Testis (tissue), 3 donors: ENCODE data around the gene AGPAT1. TPM values are rescaled to one million over a fixed set of nuclear protein-coding genes. Genes with fewer than 3 reads are reported as not detected.
"Not testable (repeated sequence)": the region's sequence is repeated elsewhere in the genome, so short reads cannot be mapped to it uniquely, and the experiment has no call there.

Experiments
- DNase-seq: peaks from one replicate; pipeline ENCODE4 v3.0.0-alpha.2; 2019
- H3K27ac ChIP-seq, 2 donors: fragments of 200-600 bp; sonication (generic); one replicate each; pipeline ENCODE4 v1.5.1; 2019
- H3K27me3 ChIP-seq: fragments of 200-600 bp; sonication (generic); one replicate; pipeline ENCODE4 v1.5.1; 2019
- H3K36me3 ChIP-seq: fragments of 200-600 bp; sonication (generic); one replicate; pipeline ENCODE4 v1.5.1; 2017; ENCODE audit warnings: low read depth; ENCODE audit errors: missing control alignments
- H3K4me1 ChIP-seq: fragments of 200-600 bp; sonication (generic); one replicate; pipeline ENCODE4 v1.5.1; 2019
- H3K4me3 ChIP-seq, 2 donors: fragments of 200-600 bp; sonication (generic); one replicate each; pipeline ENCODE4 v1.5.1; 2017 to 2019
- H3K9me3 ChIP-seq: fragments of 200-600 bp; sonication (generic); one replicate; pipeline ENCODE4 v1.5.1; 2017
- CTCF ChIP-seq, 3 experiments: fragments of 450-650 bp in 2 of 3; fragments of 200-600 bp in 1 of 3; sonication (generic) in 1 of 3; IDR thresholded peaks; one replicate each; pipeline ENCODE4 v1.5.1; 2016 to 2019; ENCODE audit warnings: antibody characterized with exemption in 3 of 3, mild to moderate bottlenecking in 2 of 3, moderate library complexity in 1 of 3
- POLR2A ChIP-seq: fragments of 450-650 bp; IDR thresholded peaks from one replicate; pipeline ENCODE4 v1.6.1; 2017; ENCODE audit warnings: antibody characterized with exemption, mild to moderate bottlenecking, moderate library complexity
- WGBS, 2 donors: methylation state at CpG; one replicate each; pipeline ENCODE4 v1.1.5; 2018; 5-methylcytosine and 5-hydroxymethylcytosine counted together
- intact Hi-C: fragments of 100-400 bp; cut with DNase I; formaldehyde crosslinking; loops from one replicate; pipeline ENCODE4 v1.15.1; 2023; ENCODE audit warnings: low total_unique reads
- polyA plus RNA-seq: library from polyadenylated mRNA; stranded (reverse); fragments of 350-450 nt; fragmentation: Illumina TruSeq; extraction: RNeasy Lipid Tissue Mini Kit (QIAGEN cat#74804); gene quantifications from one replicate; pipeline ENCODE4 v1.2.3, GENCODE V29; 2014; ENCODE audit warnings: low read depth, low replicate concordance; ENCODE audit not compliant: insufficient read depth
- total RNA-seq, 2 donors: library from RNA; depleted of rRNA; stranded (reverse); fragments of >200 nt; gene quantifications; one replicate each; pipeline ENCODE4 v1.2.3, GENCODE V29; 2016

Gene AGPAT1
- total and polyA plus RNA-seq, 3 donors from 2014 or later = 107 to 158 (median 115) TPM

- Histone ChIP-seq H3K36me3 (no peaks in the 10 kb centered on the region), H3K4me3 (peak overlapping the region; percentile 6 to 12), H3K4me1 (peaks cover 16% of the 10 kb centered on the region), H3K9me3 (no peaks in the 10 kb centered on the region), H3K27ac (no peak overlapping the region), H3K27me3 (no peaks in the 10 kb centered on the region)
- TF ChIP-seq POLR2A = no peak
- no peak for TF ChIP-seq CTCF (IDR thresholded peaks at IDR 0.05)
- 49 to 50% methylated on average over 39 of the region's 39 CpGs for WGBS, 2 donors
- intact Hi-C loops = no loop called here
- DNase-seq = peak; percentile 73
These were observed 27.4 kb downstream of the AGPAT1 start for GRCh38 chr6:32148289-32149091.

DNA sequence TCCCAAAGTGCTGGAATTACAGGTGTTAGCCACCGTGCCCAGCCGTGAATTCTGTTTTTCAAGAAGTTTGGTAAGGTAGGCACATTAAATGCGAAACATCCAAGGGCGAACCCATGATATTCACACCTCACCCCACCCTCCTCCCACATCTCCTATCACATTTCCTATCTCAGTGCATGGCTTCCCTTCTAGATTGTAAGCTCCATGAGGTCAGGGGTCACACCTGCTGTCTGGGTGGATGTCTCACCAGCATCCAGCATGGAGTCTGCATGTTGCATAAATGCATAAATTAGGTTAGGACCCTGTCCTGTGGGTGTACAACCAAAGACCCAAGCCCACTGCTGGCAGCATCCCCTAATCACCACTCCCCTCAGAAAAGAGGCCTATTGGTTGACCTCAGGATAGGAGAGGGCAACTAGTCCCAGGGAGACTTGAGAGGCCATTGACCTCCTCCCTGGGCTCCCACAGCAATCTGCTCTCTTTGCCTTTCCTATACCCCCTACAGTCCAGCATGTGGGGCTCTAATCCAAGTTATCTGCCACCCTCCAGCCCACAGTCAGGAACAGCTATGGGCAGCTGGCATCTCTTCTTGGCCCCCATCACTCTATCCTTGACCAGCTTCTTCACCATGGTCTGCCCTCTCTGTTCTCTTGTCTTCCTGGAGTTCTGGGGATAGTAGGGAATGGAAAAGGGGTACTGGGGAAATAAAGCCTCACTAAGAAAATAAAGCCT is 28.3 kb downstream of the AGPAT1 start:
- peaks cover 10% of the 10 kb centered on the region for H3K4me1 ChIP-seq
- H3K4me3 ChIP-seq = no peak overlapping the region
- no peak overlapping the region for H3K27ac ChIP-seq
- no peaks in the 10 kb centered on the region for H3K9me3 ChIP-seq
- no peaks in the 10 kb centered on the region for H3K36me3 ChIP-seq
- intact Hi-C loops = no loop called here
- no peak for TF ChIP-seq POLR2A
- no peak for TF ChIP-seq CTCF (IDR thresholded peaks at IDR 0.05)
- no peak for DNase-seq
- no peaks in the 10 kb centered on the region for H3K27me3 ChIP-seq
- WGBS, 2 donors = 82 to 97% methylated on average over 4 of the region's 4 CpGs

GRCh38 chr6:32146687-32147086 is 29.2 kb downstream of the AGPAT1 start:
- Histone ChIP-seq H3K36me3 (no peaks in the 10 kb centered on the region), H3K4me3 (no peak overlapping the region), H3K4me1 (peaks cover 4% of the 10 kb centered on the region), H3K27ac (no peak overlapping the region), H3K27me3 (no peaks in the 10 kb centered on the region), H3K9me3 (no peaks in the 10 kb centered on the region)
- intact Hi-C loops = no loop called here
- DNase-seq = no peak
- TF ChIP-seq CTCF (IDR thresholded peaks at IDR 0.05) = no peak
- no peak for TF ChIP-seq POLR2A
- 44 to 57% methylated on average over 4 of the region's 4 CpGs for WGBS, 2 donors

- Histone ChIP-seq H3K4me1 (peaks cover under 1% of the 10 kb centered on the region), H3K36me3 (no peaks in the 10 kb centered on the region), H3K27ac (no peak overlapping the region), H3K27me3 (no peaks in the 10 kb centered on the region), H3K9me3 (no peaks in the 10 kb centered on the region), H3K4me3 (no peak overlapping the region)
- DNase-seq = no peak
- intact Hi-C loops = no loop called here
- TF ChIP-seq POLR2A (no peak), CTCF (IDR thresholded peaks at IDR 0.05) (no peak)
- 68 to 79% methylated on average over 1 of the region's 1 CpG for WGBS, 2 donors
These were observed 29.6 kb downstream of the AGPAT1 start for GRCh38 chr6:32146287-32146686.

DNA sequence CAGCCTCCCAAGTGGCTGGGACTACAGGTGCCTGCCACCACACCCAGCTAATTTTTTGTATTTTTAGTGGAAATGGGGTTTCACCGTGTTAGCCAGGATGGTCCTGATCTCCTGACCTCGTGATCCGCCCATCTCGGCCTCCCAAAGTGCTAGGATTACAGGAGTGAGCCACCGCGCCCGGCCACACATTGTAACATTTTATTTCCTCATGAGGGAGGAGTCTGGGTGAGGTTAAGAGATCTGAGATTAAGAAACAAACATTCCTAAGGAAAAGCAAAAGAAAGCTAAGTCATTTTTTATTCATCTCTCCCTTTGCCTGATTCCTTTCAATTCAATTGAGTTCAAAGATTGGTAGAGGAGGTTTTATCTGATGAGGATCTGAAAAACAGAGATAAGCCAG is 31.6 kb downstream of the AGPAT1 start:
- intact Hi-C loops, H3K4me3 ChIP-seq, H3K9me3 ChIP-seq, H3K27me3 ChIP-seq, H3K36me3 ChIP-seq: not testable (repeated sequence)
- H3K27ac ChIP-seq = peak overlapping the region in 1 of 2 donors; percentile 41
- peaks cover 14% of the 10 kb centered on the region for H3K4me1 ChIP-seq
- WGBS, 2 donors = 53 to 56% methylated on average over 7 of the region's 7 CpGs
- DNase-seq = peak; percentile 74
